Ishikawa (cell line): ENCODE results near the gene HS3ST6.

Experiments used
- CEBPB ChIP-seq: IDR thresholded peaks from 2 replicates; pipeline ENCODE4 v1.6.1; 2012
- CREB1 ChIP-seq: IDR thresholded peaks from 2 replicates; pipeline ENCODE4 v1.6.1; 2012; ENCODE audit warnings: low read depth
- EGR1 ChIP-seq: IDR thresholded peaks from 2 replicates; pipeline ENCODE4 v1.6.1; 2012
- EP300 ChIP-seq: IDR thresholded peaks from 2 replicates; pipeline ENCODE4 v1.6.1; 2012; ENCODE audit warnings: borderline replicate concordance
- FOXM1 ChIP-seq: IDR thresholded peaks from 2 replicates; pipeline ENCODE4 v1.6.1; 2012; ENCODE audit warnings: low read depth, borderline replicate concordance
- NFIC ChIP-seq: IDR thresholded peaks from 2 replicates; pipeline ENCODE4 v1.6.1; 2012
- RAD21 ChIP-seq: IDR thresholded peaks from 2 replicates; pipeline ENCODE4 v1.6.1; 2012; ENCODE audit warnings: low read depth
- TAF1 ChIP-seq: IDR thresholded peaks from 2 replicates; pipeline ENCODE4 v1.6.1; 2012; ENCODE audit warnings: low read depth, mild to moderate bottlenecking
- TCF12 ChIP-seq: IDR thresholded peaks from 2 replicates; pipeline ENCODE4 v1.6.1; 2012; ENCODE audit warnings: low read depth
- TEAD4 ChIP-seq: IDR thresholded peaks from 2 replicates; pipeline ENCODE4 v1.6.1; 2012
- YY1 ChIP-seq: IDR thresholded peaks from 2 replicates; pipeline ENCODE4 v1.6.1; 2012; ENCODE audit warnings: low read depth
- ZBTB7A ChIP-seq: IDR thresholded peaks from 2 replicates; pipeline ENCODE4 v1.6.1; 2012; ENCODE audit warnings: low read depth
- TF ChIP-seq, protein P1 (sequence below): IDR thresholded peaks from 2 replicates; pipeline ENCODE4 v1.6.1; 2012
- TF ChIP-seq, protein P2 (sequence below): IDR thresholded peaks from 2 replicates; pipeline ENCODE4 v1.6.1; 2012
- TF ChIP-seq, protein P3 (sequence below): IDR thresholded peaks from 2 replicates; pipeline ENCODE4 v1.6.1; 2012; ENCODE audit warnings: low read depth, mild to moderate bottlenecking

The HS3ST6 gene

DNA sequence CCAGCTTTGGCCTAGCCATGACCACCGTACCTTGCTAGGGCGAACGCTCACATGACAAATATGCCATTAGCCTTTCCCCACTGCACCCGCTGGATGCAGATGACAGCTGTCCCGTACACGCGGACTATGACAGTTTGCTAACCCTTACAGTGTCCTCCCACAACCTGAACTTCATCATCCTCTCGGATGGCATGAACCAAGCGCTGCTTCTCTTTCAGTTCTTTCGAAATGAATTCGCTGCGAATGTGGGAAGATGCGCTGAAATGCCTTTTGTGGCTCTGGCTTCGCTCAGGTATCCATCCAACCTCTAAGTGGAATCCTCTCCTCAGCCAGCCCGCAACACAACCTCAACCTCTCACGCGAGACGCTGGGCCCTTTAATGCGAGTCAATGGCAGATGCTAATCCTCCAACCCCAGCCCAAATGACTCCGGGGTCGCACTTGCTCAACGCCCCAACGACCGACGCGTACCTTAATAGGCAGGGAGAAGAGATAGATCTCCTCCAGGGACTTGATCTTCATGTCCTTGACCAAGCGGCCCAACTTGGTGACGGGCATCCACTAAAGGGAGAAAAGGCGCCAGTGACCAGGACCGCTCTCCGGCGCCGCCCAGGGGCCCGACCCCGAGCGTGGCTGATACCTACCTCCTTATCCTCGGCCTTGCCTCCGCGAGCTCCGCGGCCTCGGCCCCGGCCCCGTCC, 45.7 kb upstream of the HS3ST6 start:
- TF ChIP-seq FOXM1 (no peak), YY1 (no peak), TEAD4 (no peak), CREB1 (no peak), EGR1 (no peak), EP300 (no peak), TCF12 (no peak), ZBTB7A (no peak), RAD21 (no peak), CEBPB (no peak), TAF1 (no peak), NFIC (no peak)
- TF ChIP-seq, protein P1, sequence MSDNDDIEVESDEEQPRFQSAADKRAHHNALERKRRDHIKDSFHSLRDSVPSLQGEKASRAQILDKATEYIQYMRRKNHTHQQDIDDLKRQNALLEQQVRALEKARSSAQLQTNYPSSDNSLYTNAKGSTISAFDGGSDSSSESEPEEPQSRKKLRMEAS, result no peak
- TF ChIP-seq, protein P2, sequence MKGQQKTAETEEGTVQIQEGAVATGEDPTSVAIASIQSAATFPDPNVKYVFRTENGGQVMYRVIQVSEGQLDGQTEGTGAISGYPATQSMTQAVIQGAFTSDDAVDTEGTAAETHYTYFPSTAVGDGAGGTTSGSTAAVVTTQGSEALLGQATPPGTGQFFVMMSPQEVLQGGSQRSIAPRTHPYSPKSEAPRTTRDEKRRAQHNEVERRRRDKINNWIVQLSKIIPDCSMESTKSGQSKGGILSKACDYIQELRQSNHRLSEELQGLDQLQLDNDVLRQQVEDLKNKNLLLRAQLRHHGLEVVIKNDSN, result no peak
- TF ChIP-seq, protein P3, sequence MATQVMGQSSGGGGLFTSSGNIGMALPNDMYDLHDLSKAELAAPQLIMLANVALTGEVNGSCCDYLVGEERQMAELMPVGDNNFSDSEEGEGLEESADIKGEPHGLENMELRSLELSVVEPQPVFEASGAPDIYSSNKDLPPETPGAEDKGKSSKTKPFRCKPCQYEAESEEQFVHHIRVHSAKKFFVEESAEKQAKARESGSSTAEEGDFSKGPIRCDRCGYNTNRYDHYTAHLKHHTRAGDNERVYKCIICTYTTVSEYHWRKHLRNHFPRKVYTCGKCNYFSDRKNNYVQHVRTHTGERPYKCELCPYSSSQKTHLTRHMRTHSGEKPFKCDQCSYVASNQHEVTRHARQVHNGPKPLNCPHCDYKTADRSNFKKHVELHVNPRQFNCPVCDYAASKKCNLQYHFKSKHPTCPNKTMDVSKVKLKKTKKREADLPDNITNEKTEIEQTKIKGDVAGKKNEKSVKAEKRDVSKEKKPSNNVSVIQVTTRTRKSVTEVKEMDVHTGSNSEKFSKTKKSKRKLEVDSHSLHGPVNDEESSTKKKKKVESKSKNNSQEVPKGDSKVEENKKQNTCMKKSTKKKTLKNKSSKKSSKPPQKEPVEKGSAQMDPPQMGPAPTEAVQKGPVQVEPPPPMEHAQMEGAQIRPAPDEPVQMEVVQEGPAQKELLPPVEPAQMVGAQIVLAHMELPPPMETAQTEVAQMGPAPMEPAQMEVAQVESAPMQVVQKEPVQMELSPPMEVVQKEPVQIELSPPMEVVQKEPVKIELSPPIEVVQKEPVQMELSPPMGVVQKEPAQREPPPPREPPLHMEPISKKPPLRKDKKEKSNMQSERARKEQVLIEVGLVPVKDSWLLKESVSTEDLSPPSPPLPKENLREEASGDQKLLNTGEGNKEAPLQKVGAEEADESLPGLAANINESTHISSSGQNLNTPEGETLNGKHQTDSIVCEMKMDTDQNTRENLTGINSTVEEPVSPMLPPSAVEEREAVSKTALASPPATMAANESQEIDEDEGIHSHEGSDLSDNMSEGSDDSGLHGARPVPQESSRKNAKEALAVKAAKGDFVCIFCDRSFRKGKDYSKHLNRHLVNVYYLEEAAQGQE, result no peak

DNA sequence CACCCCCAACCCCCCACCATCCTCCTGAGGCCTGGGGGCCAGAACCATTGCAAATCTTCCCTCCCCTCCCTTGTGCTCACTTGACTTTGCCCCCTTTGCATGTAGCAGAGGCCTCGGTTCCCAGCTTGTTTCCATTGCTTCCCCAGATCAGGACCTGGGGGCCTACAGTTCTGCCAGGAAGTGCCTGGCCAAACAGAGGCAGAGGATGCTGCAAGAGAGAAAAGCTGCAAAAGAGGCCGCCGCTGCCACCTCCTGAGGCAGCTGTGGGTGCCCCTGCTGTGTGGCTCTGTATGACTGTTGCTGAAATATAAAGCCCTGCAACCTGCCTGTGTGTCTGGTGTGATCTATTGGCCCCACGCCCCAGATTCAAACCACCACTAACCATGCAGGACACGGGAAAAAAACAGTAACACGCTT, 43.4 kb upstream of the HS3ST6 start:
- no peak for TF ChIP-seq EGR1
- TF ChIP-seq EP300, result no peak
- TF ChIP-seq ZBTB7A, result no peak
- no peak for TF ChIP-seq TEAD4
- TF ChIP-seq CEBPB, result no peak
- TF ChIP-seq TAF1, result no peak
- TF ChIP-seq, protein P2, result no peak
- TF ChIP-seq YY1, result no peak
- no peak for TF ChIP-seq FOXM1
- no peak for TF ChIP-seq TCF12
- TF ChIP-seq, protein P3, result no peak

DNA sequence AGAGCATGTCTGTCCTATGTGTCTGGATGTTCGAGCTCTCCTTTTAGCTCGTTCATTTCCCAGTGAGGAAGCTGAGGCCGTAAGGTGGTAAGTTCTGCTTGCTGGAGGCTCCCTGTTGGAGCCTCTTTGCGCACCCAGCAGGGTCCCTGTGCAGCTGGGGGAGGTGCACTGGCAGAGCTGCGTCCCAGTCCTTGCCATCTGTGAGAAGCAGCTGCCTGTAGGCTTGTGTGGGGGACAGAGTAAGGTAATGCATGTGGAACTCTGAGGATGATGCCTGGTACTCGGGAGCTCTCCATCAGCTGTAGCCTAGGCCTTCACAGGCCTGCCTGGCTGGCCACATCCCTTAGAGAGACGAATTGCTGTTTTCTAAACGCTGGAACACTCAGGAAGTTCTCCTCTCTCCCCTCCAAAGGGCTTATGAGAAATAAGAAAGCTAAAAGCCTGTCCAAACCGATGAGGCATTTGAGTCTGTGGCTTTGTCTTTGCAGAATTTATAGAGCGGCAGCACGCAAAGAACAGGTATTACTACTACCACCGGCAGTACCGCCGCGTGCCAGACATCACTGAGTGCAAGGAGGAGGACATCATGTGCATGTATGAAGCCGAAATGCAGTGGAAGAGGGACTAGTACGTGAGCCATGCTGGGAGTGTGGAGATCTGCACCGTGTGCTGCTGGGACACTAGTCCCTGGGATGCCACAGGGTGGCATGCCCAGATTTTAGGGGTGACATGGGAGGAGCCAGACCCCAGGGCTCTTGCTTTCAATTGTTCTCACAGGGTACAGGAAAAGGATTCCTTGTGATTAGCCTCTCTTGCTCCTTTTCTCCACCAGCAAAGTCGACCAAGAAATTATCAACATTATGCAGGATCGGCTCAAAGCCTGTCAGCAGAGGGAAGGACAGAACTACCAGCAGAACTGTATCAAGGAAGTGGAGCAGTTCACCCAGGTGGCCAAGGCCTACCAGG, 42.7 kb upstream of the HS3ST6 start:
- TF ChIP-seq TCF12, result 0 out of 2 replicates have a peak, but pooled peaks have one; percentile 34
- no peak for TF ChIP-seq NFIC
- TF ChIP-seq, protein P1, result peak; percentile 48; the same call in 1 of the 2 replicates
- TF ChIP-seq TEAD4, result peak; percentile 11
- TF ChIP-seq, protein P2, result peak; percentile 34

DNA sequence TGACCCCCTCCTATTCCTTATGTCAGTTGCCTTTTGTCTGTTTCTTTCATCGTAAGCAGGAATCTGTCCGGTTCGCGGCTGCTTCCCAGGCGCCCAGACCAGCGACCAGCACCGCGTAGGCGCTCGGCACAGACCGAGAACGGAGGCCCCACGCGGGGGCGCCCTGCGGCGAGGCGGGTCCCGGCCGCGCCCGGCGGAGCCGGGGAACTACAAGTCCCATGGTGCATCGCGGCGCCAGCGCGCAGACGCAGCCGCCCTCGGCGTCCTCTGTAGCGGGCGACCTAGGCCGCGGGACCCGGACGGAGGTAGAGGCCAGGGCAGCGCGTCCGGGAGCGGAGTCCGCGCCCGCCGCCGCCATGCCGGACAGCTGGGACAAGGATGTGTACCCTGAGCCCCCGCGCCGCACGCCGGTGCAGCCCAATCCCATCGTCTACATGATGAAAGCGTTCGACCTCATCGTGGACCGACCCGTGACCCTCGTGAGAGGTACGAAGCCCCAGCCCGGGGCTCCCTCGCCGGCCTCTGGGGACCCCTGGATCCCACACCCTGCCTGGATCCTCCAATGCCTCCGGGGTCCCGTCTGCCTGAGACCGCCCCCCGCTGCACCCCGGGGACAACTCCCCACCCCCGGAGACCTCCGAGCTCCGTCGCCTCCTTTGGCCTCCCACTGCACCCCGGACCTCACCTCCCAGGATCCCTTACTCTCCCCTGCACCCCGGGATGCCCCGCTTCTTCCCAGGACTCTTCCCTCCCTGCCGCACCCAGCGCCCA, 41.2 kb upstream of the HS3ST6 start, which contains the start of gene NDUFB10:
TSS of gene NDUFB10 (plus strand) at position 270 of the 771 bp plus-strand sequence. CDS start at position 357, 87 bp downstream.
- TF ChIP-seq ZBTB7A (peak; percentile 68; the same call in 1 of the 2 replicates), FOXM1 (no peak), NFIC (no peak), RAD21 (no peak), EGR1 (no peak), TAF1 (peak; percentile 83), EP300 (no peak), TEAD4 (no peak), CREB1 (no peak), YY1 (peak; percentile 80), CEBPB (no peak), TCF12 (0 out of 2 replicates have a peak, but pooled peaks have one; percentile 31)
- TF ChIP-seq, protein P2, result no peak; the same call in 1 of the 2 replicates
- TF ChIP-seq, protein P1, result peak; percentile 68; the same call in 1 of the 2 replicates
- TF ChIP-seq, protein P3, result no peak
